Renal cortex interstitium (tissue), 11 donors: ENCODE measurements around the gene PIM3. TPM values are rescaled to one million over a fixed set of nuclear protein-coding genes. Genes with fewer than 3 reads are reported as not detected.

Experiments used
- DNase-seq, 11 donors: peaks; one replicate each; pipeline ENCODE4 v3.0.0-alpha.2; 2013; ENCODE audit warnings: low read depth in 9 of 11, low spot score in 4 of 11; ENCODE audit errors: extremely low read depth in 1 of 11
- polyA plus RNA-seq, 3 donors: library from polyadenylated mRNA; unstranded; fragments of 120-200 nt; gene quantifications; one replicate each; pipeline ENCODE4 v1.2.1, GENCODE V29; 2013; ENCODE audit not compliant: insufficient read length in 3 of 3

Gene PIM3
- polyA plus RNA-seq, 3 donors = 14.3 to 25.1 (median 20.3) TPM

- DNase-seq = no peak
Observed at GRCh38 chr22:49923445-49923844, 37.1 kb upstream of the PIM3 start.

GRCh38 chr22:49924113-49924833 lies 36.3 kb upstream of the PIM3 start:
- no peak for DNase-seq

- DNase-seq = no peak
Observed at GRCh38 chr22:49925525-49926128, 34.9 kb upstream of the PIM3 start.

GRCh38 chr22:49926916-49927315 lies 33.7 kb upstream of the PIM3 start:
- DNase-seq = no peak

GRCh38 chr22:49927483-49928184 lies 32.9 kb upstream of the PIM3 start:
- no peak for DNase-seq

GRCh38 chr22:49928185-49928495 lies 32.4 kb upstream of the PIM3 start:
- DNase-seq = no peak

- no peak for DNase-seq
Observed at GRCh38 chr22:49928555-49929210, 31.9 kb upstream of the PIM3 start.

GRCh38 chr22:49929211-49929979 lies 31.2 kb upstream of the PIM3 start:
- no peak for DNase-seq

GRCh38 chr22:49929994-49930575 lies 30.5 kb upstream of the PIM3 start:
- DNase-seq = no peak

- DNase-seq = peak in 2 of 11 donors; percentile 36 to 61
Observed at GRCh38 chr22:49930596-49931412, 29.8 kb upstream of the PIM3 start.

- no peak for DNase-seq
Observed at GRCh38 chr22:49933236-49934159, 27.1 kb upstream of the PIM3 start.

- no peak for DNase-seq
Observed at GRCh38 chr22:49934160-49934890, 26.2 kb upstream of the PIM3 start.

- DNase-seq = no peak
Observed at GRCh38 chr22:49934891-49935557, 25.5 kb upstream of the PIM3 start.

GRCh38 chr22:49935561-49935960 lies 25.0 kb upstream of the PIM3 start:
- DNase-seq = no peak

GRCh38 chr22:49936018-49936972 lies 24.3 kb upstream of the PIM3 start:
- DNase-seq = no peak
